ENCODE data around the gene ZBTB12.
"Not testable (repeated sequence)": the region's sequence is repeated elsewhere in the genome, so short reads cannot be mapped to it uniquely, and the experiment has no call there.

ZBTB12 gene, protein sequence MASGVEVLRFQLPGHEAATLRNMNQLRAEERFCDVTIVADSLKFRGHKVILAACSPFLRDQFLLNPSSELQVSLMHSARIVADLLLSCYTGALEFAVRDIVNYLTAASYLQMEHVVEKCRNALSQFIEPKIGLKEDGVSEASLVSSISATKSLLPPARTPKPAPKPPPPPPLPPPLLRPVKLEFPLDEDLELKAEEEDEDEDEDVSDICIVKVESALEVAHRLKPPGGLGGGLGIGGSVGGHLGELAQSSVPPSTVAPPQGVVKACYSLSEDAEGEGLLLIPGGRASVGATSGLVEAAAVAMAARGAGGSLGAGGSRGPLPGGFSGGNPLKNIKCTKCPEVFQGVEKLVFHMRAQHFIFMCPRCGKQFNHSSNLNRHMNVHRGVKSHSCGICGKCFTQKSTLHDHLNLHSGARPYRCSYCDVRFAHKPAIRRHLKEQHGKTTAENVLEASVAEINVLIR

DNA sequence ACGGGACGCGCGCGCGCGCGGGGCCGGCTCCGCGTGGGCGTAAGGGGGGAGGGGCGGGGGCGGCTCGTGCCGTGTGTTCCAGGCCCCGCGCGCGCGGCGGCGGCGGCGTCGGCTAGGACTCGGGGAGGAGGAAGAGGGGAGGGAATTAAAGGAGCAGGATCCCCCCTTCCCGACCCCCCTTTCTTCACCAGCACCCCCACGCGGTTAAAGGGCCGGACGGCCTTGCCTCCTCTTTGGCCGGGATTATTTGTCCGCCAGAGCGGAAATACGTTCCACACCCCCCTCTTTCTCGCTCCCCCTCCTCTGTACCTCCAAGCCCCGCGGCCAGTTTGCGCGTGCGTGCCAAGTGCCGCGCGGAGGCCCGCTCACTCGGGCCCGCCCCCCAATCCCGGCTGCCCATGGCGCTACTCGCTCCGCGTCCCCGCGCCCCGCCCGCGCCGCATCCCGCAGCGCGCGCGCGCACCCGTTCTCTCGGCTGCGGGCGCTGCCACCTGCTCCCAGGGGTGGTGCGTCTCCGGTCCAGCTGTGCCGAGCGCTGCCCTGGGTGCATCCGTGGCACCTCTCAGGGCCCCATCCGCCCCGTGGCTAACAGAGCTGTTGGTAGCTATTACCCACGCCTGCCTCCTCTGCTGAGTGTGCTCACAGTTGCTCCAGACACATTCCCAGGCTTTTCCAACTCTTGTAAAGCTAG lies at the start of gene ZBTB12:
Gene ZBTB12, minus strand, starts transcription at position 134 of the 691 bp plus-strand sequence. CDS start 781 bp downstream, outside the sequence.
- peak; percentile 90 for DNase-seq

DNA sequence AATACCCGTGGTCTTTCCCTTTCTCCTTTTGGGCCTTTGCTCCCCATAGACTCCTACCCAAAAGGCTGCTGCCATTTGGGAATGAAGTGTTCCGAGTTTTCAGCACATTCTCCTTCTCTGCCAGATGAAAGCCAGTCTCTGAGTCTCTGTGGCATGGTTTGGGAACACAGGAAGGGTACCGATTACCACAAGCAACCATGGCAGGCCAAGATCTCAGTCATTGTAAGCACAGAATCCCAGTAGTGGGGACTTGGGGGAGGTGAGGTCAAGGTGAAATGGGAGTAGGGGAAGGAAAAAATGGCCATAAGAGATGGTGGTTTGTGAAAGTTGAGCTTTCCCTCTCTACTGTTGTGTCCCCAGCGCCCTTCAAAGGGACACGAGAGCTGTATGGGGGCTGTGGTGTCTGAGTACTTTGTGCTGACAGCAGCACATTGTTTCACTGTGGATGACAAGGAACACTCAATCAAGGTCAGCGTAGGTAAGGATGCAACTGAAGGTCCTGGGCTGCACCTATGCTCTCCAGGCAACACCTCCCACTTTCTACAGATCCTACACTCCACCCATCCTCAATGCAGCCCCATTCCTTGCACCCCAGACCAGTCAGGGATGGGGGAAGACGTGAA lies 48.2 kb upstream of the ZBTB12 start:
- DNase-seq, result no peak

DNA sequence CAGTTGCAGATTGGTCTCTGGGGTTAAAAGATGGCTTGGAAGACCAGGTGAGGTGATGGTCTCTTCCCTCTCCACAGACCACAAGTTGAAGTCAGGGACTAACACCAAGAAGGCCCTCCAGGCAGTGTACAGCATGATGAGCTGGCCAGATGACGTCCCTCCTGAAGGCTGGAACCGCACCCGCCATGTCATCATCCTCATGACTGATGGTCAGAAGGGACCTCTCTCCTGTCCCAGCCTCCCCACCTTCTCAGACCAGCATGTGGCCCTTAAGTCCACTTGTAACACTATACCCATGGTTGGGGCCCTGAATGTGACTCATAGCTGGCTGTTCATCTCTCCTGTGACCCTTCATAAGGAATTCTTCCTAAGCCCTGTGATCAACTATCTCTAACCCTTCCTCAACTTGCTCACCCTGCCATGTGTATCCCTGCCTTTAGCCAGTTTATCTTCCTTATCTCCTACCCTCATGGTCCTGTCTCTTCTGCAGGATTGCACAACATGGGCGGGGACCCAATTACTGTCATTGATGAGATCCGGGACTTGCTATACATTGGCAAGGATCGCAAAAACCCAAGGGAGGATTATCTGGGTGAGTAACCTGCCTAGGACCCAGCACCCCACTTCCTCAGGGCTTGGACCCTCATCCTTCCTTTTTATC lies 47.0 kb upstream of the ZBTB12 start:
- DNase-seq, result no peak

DNA sequence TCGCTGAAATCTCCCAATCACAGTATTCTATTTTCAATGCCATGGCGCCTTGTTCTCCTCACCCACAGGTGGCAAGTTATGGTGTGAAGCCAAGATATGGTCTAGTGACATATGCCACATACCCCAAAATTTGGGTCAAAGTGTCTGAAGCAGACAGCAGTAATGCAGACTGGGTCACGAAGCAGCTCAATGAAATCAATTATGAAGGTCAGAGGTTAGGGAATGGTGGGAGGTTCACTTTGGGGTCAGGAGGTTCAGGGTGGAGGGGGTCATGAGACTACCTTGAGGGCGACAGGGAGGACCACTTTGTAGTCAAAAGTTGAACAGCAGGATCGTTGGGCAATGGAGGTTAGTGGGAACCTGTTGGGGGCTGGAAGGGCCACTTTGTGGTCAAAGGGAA lies 46.4 kb upstream of the ZBTB12 start:
- no peak for DNase-seq

DNA sequence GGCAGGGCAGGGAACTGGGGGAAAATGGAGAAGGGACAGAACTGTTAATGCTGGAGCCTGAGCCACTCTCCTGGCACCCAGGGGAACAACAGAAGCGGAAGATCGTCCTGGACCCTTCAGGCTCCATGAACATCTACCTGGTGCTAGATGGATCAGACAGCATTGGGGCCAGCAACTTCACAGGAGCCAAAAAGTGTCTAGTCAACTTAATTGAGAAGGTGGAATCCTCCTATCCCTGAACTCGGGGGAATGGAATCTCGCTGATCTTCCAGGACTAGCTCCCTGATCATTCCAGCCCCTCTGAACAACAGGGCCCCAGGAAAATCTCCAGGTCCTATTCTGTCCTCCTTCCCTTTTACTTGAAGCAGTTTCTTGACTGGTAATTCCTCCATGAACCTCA lies 46.0 kb upstream of the ZBTB12 start:
- DNase-seq, result no peak

DNA sequence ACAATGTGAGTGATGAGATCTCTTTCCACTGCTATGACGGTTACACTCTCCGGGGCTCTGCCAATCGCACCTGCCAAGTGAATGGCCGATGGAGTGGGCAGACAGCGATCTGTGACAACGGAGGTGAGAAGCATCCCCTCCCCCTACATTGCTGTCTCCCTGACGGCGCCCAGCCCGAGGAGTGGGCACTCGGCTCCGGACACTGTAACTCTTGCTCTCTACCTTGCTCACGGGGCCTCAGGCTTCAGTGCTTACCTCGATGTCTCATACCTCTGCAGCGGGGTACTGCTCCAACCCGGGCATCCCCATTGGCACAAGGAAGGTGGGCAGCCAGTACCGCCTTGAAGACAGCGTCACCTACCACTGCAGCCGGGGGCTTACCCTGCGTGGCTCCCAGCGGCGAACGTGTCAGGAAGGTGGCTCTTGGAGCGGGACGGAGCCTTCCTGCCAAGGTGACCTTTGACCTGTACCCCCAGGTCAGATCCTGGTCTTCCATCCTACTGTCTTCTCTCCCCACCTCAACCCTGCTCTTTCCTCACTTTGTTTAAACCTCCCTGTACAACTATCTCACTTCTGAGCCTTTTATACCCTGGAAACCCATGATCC lies 45.3 kb upstream of the ZBTB12 start:
- DNase-seq, result no peak

DNA sequence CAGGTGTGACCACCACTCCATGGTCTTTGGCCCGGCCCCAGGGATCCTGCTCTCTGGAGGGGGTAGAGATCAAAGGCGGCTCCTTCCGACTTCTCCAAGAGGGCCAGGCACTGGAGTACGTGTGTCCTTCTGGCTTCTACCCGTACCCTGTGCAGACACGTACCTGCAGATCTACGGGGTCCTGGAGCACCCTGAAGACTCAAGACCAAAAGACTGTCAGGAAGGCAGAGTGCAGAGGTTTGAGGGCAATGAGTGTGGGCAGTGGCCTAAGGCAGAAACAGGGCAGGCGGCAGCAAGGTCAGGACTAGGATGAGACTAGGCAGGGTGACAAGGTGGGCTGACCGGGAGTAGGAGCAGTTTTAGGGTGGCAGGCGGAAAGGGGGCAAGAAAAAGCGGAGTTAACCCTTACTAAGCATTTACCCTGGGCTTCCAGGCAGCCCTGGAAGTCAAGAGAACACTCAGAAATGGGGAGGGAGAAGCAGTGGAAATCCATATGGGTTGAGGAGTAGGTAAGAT lies 44.5 kb upstream of the ZBTB12 start:
- DNase-seq, result no peak

DNA sequence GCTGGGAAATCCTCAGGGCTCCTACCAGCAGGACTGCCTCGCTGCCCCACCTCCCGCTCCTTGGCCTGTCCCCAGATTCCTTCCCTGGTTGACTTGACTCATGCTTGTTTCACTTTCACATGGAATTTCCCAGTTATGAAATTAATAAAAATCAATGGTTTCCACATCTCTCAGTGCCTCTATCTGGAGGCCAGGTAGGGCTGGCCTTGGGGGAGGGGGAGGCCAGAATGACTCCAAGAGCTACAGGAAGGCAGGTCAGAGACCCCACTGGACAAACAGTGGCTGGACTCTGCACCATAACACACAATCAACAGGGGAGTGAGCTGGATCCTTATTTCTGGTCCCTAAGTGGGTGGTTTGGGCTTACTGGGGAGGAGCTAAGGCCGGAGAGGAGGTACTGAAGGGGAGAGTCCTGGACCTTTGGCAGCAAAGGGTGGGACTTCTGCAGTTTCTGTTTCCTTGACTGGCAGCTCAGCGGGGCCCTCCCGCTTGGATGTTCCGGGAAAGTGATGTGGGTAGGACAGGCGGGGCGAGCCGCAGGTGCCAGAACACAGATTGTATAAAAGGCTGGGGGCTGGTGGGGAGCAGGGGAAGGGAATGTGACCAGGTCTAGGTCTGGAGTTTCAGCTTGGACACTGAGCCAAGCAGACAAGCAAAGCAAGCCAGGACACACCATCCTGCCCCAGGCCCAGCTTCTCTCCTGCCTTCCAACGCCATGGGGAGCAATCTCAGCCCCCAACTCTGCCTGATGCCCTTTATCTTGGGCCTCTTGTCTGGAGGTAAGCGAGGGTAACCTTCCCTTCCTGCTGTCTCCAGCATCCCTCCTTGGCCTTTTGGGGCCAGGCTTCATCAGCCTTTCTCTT lies 43.9 kb upstream of the ZBTB12 start, which contains the start of gene CFB:
Gene CFB, plus strand, starts transcription at position 589 of the 863 bp plus-strand sequence. Its CDS starts 127 bp downstream, at position 716.
- no peak for DNase-seq

DNA sequence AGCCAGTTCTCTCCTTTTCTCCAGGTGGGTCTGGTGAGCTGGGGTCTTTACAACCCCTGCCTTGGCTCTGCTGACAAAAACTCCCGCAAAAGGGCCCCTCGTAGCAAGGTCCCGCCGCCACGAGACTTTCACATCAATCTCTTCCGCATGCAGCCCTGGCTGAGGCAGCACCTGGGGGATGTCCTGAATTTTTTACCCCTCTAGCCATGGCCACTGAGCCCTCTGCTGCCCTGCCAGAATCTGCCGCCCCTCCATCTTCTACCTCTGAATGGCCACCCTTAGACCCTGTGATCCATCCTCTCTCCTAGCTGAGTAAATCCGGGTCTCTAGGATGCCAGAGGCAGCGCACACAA lies 43.2 kb upstream of the ZBTB12 start:
- no peak for DNase-seq

DNA sequence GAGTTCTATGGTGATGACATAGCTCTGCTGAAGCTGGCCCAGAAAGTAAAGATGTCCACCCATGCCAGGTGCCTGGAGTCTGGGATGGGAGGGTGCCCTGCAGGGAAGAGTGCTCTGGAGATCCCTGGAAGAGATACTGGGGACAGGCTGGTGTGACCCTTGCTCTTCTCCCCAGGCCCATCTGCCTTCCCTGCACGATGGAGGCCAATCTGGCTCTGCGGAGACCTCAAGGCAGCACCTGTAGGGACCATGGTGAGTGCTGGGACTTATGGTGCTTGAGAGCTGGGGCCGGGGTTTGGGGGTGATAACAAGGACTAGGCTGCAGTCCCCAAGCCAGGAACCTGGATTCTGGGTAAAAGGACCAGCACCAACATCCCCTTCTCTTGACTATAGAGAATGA lies 41.9 kb upstream of the ZBTB12 start:
- no peak for DNase-seq

DNA sequence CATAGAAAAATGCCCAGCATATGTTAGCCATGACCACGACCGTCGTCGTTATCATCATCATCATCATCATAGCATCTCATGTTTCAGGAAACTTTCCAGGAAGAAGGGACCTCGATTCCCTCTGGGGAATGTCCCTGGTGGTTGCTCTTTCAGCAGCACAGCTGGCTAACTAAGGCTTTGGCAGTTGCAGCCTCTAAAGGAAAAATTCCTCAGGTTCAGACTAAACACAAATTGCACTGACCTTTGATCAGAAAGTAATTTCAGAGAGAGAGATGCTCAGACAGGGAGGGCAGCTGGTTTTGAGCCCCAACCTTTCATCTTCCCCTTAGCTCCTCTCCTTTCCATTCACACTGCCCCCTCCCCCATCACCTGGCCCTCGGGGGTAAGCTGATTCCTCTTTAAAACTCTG lies 38.4 kb upstream of the ZBTB12 start:
- DNase-seq, result no peak

DNA sequence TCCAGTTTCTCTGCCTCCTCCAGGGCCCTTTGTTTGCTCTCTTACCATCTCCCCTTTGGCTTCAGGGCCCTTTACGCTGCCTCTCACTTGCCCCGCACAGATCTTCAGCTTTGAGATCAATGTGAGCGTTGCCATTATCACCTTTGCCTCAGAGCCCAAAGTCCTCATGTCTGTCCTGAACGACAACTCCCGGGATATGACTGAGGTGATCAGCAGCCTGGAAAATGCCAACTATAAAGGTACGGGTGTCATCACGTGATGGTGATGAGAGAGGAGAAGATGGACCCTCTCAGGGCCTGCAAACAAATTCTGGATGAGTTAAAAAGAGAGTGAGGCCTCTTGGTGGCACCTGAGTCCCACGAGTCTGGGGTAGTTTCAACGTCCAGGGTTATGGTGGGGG lies 33.9 kb upstream of the ZBTB12 start:
- DNase-seq, result no peak

DNA sequence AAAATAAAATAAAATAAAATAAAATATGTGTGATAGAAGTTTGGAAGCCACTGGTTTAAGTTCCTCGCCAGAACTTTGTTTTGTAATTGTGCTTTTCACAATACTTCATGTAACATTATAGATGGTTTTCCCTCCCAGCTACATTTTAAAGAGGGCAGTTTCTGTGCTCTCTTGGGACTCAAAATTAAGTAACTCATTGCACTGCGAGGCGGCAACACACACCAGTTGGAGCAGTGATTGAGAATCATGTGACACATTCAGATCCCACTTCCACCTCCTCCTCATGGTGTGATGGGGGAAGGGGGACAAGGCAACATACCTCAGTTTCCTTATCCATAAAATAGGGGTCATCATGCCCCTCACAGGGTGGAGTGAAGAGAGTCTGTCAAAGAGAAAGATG lies 33.1 kb upstream of the ZBTB12 start:
- no peak for DNase-seq

DNA sequence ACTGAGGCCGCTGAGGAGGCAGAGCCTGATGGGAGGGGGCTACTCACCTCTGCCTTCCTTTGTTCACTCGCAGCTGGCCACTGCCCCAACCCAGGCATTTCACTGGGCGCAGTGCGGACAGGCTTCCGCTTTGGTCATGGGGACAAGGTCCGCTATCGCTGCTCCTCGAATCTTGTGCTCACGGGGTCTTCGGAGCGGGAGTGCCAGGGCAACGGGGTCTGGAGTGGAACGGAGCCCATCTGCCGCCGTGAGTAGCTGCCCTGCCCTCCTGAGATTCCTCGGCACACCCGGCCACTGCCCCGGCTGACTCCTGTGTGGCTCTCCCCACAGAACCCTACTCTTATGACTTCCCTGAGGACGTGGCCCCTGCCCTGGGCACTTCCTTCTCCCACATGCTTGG lies 31.7 kb upstream of the ZBTB12 start:
- DNase-seq, result no peak

DNA sequence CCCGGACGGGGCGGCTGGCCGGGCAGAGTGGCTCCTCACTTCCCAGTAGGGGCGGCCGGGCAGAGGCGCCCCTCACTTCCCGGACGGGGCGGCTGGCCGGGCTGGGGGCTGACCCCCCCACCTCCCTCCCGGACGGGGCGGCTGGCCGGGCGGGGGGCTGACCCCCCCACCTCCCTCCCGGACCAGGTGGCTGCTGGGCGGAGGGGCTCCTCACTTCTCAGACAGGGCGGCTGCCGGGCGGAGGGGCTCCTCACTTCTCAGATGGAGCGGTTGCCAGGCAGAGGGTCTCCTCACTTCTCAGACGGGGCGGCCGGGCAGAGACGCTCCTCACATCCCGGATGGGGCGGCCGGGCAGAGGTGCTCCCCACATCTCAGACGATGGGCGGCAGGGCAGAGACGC lies 30.3 kb upstream of the ZBTB12 start:
- DNase-seq, result not testable (repeated sequence)

DNA sequence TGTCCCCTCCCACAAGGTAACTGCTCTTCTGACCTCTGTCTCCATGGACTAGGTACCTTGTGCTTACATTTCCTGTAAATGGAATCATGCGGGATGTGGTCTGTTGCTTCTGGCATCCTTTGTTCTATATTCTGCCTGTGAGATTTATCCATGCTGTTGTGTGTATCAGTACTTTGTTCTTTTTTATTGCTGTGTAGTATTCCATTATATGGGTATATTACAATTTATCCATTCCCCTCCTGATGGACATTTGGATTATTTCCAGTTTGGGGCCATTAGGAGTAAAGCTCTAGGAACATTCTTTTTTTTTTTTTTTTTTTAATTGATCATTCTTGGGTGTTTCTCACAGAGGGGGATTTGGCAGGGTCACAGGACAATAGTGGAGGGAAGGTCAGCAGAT lies 29.1 kb upstream of the ZBTB12 start:
- DNase-seq, result no peak

DNA sequence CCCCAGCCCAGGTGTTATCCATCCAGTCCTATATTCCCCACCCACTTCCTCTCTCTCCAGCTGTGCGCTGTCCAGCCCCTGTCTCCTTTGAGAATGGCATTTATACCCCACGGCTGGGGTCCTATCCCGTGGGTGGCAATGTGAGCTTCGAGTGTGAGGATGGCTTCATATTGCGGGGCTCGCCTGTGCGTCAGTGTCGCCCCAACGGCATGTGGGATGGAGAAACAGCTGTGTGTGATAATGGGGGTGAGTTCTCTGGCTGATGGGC lies 26.7 kb upstream of the ZBTB12 start:
- DNase-seq, result no peak

DNA sequence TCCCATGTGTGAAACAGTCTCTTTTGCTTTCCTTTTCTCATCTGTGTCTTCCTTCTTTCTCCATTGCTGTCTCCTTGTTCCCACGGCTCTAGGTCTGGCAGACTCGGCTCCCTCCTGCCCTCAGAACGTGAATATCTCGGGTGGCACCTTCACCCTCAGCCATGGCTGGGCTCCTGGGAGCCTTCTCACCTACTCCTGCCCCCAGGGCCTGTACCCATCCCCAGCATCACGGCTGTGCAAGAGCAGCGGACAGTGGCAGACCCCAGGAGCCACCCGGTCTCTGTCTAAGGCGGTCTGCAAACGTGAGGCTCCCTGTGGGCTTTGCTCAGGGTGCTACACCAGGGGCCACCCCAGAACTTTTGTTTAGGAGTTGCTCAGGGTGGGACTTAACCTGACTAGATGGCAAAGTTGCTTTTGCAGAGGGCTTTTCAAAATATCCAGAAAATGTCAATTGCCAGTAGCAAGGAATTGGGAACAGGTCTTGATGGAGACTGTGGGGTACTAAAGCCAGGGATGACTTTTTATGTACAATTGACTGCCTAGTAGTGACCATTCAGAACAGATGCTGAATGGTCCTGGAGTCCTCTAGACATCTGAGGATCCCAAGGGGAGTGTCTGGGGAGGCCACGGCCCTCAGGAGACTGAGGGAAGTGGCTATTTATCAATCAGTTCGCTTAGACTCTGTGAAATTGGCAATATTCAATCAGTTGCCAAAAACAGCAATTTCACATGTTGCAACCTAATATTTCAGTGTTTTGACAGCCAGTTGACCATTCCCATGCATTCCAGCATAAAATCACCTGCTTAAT lies 26.2 kb upstream of the ZBTB12 start:
- no peak for DNase-seq

DNA sequence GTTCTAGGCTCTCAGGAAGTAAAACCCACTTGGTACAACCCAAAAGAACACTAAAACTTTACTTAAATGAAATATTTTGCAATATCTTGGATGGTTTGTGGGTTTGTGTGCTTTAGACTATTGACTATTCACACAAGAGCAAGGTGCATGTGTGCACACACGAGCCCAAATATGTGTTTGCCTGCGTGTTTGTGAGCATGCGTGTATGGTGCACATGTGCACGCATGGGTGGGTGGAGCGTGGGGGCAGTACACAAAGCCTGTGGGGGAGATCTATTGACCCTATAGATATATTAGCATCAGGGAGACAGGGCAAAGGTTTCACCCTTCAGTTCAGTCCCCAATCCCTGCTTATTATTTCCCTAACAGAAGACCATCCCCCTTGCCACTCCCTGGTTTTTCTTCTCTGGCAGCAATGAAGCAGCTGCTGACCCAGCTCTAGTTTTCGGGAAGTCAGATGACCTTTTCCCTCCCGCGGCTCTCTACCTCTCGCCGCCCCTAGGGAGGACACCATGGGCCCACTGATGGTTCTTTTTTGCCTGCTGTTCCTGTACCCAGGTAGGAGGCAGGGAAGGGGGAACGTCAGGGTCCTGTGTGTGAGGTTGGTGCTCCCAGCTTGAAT lies 25.5 kb upstream of the ZBTB12 start, which contains the start of gene C2:
Gene C2, plus strand, starts transcription at position 476 of the 621 bp plus-strand sequence. Its CDS starts 36 bp downstream, at position 512.
- DNase-seq, result peak; percentile 14

DNA sequence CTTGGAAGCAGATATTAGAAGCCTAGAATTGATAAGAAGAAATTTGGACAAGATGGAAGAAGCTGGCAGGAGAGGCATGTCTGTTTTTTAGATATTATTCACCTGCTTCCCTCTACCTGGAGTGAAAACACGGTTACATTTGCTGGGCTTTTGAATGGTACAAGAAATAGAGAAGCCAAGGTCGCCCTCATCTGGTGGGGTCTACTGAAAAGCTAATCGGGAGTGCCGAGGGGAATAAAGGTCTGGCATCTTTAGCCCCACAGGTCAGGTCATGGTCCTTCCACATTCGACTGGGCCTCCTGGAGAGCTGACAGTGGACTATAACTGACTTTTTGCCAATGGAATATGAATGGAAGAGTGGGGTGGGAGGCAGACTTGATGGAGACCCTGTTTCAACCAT lies 21.1 kb upstream of the ZBTB12 start:
- no peak for DNase-seq

All from CD4-positive, alpha-beta T cell treated with Interferon gamma for 1 hour (primary cell).